ENCODE measurements around the gene CDK16. TPM values are rescaled to one million over a fixed set of nuclear protein-coding genes. Genes with fewer than 3 reads are reported as not detected.

Gene CDK16
- total RNA-seq, 1 experiment from 2014 or later = 168 TPM

GRCh38 chrX:47208108-47208507, 10.4 kb upstream of the CDK16 start:
- TF ChIP-seq CTCF (conservative IDR thresholded peaks at IDR 0.05; ENCODE audit: low read depth, low read length) (no peak), EZH2 (IDR thresholded peaks at IDR 0.05; ENCODE audit: borderline replicate concordance, low read depth, low read length, poor library complexity, severe bottlenecking) (no peak)
- H3K27me3 ChIP-seq (replicated peaks; ENCODE audit: insufficient read depth, low read depth, low read length, poor library complexity) = no peaks in the 10 kb centered on the region
- intact Hi-C loops (cut with micrococcal nuclease; ENCODE audit: unreplicated experiment) = no loop called here
- CTCF ChIA-PET = no interaction called here
- H3K9me3 ChIP-seq (ENCODE audit: low read depth, low read length, poor library complexity, severe bottlenecking) = no peaks in the 10 kb centered on the region
- DNase-seq (ENCODE audit: low spot score) = no peak
- no peak overlapping the region for H3K27ac ChIP-seq (ENCODE audit: low read depth, low read length, poor library complexity, severe bottlenecking)
- BruUV-seq (replicated peaks) = no TSS peak
- H3K4me3 ChIP-seq (ENCODE audit: low read depth, low read length, poor library complexity, severe bottlenecking) = no peak overlapping the region
- peaks cover 99% of the 10 kb centered on the region for H3K36me3 ChIP-seq (ENCODE audit: insufficient read depth, low read length, poor library complexity, severe bottlenecking)
- no peaks in the 10 kb centered on the region for H3K4me1 ChIP-seq (ENCODE audit: insufficient read depth, low read length, poor library complexity, severe bottlenecking)
- POLR2A ChIA-PET (ENCODE audit: low non-redundant PET) = no interaction called here

GRCh38 chrX:47209508-47210238, 8.8 kb upstream of the CDK16 start:
- Histone ChIP-seq H3K9me3 (ENCODE audit: low read depth, low read length, poor library complexity, severe bottlenecking) (no peaks in the 10 kb centered on the region), H3K4me3 (ENCODE audit: low read depth, low read length, poor library complexity, severe bottlenecking) (no peak overlapping the region), H3K27me3 (replicated peaks; ENCODE audit: insufficient read depth, low read depth, low read length, poor library complexity) (no peaks in the 10 kb centered on the region), H3K27ac (ENCODE audit: low read depth, low read length, poor library complexity, severe bottlenecking) (no peak overlapping the region), H3K36me3 (ENCODE audit: insufficient read depth, low read length, poor library complexity, severe bottlenecking) (peaks cover 99% of the 10 kb centered on the region), H3K4me1 (ENCODE audit: insufficient read depth, low read length, poor library complexity, severe bottlenecking) (no peaks in the 10 kb centered on the region)
- TF ChIP-seq EZH2 (IDR thresholded peaks at IDR 0.05; ENCODE audit: borderline replicate concordance, low read depth, low read length, poor library complexity, severe bottlenecking) (no peak), CTCF (conservative IDR thresholded peaks at IDR 0.05; ENCODE audit: low read depth, low read length) (no peak)
- DNase-seq (ENCODE audit: low spot score) = no peak
- intact Hi-C loops (cut with micrococcal nuclease; ENCODE audit: unreplicated experiment) = no loop called here
- ChIA-PET CTCF (no interaction called here), POLR2A (ENCODE audit: low non-redundant PET) (no interaction called here)
- no TSS peak for BruUV-seq (replicated peaks)

GRCh38 chrX:47210661-47211425, 7.6 kb upstream of the CDK16 start:
- BruUV-seq (replicated peaks) = no TSS peak
- POLR2A ChIA-PET (ENCODE audit: low non-redundant PET) = no interaction called here
- no peaks in the 10 kb centered on the region for H3K4me1 ChIP-seq (ENCODE audit: insufficient read depth, low read length, poor library complexity, severe bottlenecking)
- no peak overlapping the region for H3K27ac ChIP-seq (ENCODE audit: low read depth, low read length, poor library complexity, severe bottlenecking)
- H3K27me3 ChIP-seq (replicated peaks; ENCODE audit: insufficient read depth, low read depth, low read length, poor library complexity) = no peaks in the 10 kb centered on the region
- no peak overlapping the region for H3K4me3 ChIP-seq (ENCODE audit: low read depth, low read length, poor library complexity, severe bottlenecking)
- no peak for TF ChIP-seq EZH2 (IDR thresholded peaks at IDR 0.05; ENCODE audit: borderline replicate concordance, low read depth, low read length, poor library complexity, severe bottlenecking)
- TF ChIP-seq CTCF (conservative IDR thresholded peaks at IDR 0.05; ENCODE audit: low read depth, low read length) = no peak
- no peak for DNase-seq (ENCODE audit: low spot score)
- H3K9me3 ChIP-seq (ENCODE audit: low read depth, low read length, poor library complexity, severe bottlenecking) = no peaks in the 10 kb centered on the region
- intact Hi-C loops (cut with micrococcal nuclease; ENCODE audit: unreplicated experiment) = no loop called here
- peaks cover 98% of the 10 kb centered on the region for H3K36me3 ChIP-seq (ENCODE audit: insufficient read depth, low read length, poor library complexity, severe bottlenecking)
- CTCF ChIA-PET = no interaction called here
